GM18517 (cell line): ENCODE measurements around the gene HDAC4.
"Not testable (repeated sequence)": the region's sequence is repeated elsewhere in the genome, so short reads cannot be mapped to it uniquely, and the experiment has no call there.

Experiments used
- ATAC-seq: cut with Tn5 transposase; IDR thresholded peaks from one replicate; pipeline ENCODE4 v1.9.1; 2021; ENCODE audit warnings: mild to moderate bottlenecking, moderate library complexity; ENCODE audit not compliant: unreplicated experiment

The HDAC4 gene

GRCh38 chr2:239079671-239080294, 321.0 kb downstream of the HDAC4 start:
- no peak for ATAC-seq

GRCh38 chr2:239078128-239078924, 322.5 kb downstream of the HDAC4 start:
- ATAC-seq, result no peak

GRCh38 chr2:239077260-239077659, 323.6 kb downstream of the HDAC4 start:
- ATAC-seq, result no peak

- ATAC-seq, result no peak
Measured at GRCh38 chr2:239075918-239076758, 324.7 kb downstream of the HDAC4 start.

- ATAC-seq, result no peak
Measured at GRCh38 chr2:239073745-239074530, 326.9 kb downstream of the HDAC4 start.

- ATAC-seq, result no peak
Measured at GRCh38 chr2:239073270-239073669, 327.6 kb downstream of the HDAC4 start.

GRCh38 chr2:239072786-239073185, 328.0 kb downstream of the HDAC4 start:
- no peak for ATAC-seq

- ATAC-seq, result no peak
Measured at GRCh38 chr2:239070466-239070865, 330.4 kb downstream of the HDAC4 start.

GRCh38 chr2:239069362-239070333, 331.2 kb downstream of the HDAC4 start:
- not testable (repeated sequence) for ATAC-seq

- no peak for ATAC-seq
Measured at GRCh38 chr2:239068411-239068810, 332.4 kb downstream of the HDAC4 start.

- ATAC-seq, result no peak
Measured at GRCh38 chr2:239067196-239067865, 333.5 kb downstream of the HDAC4 start.

- ATAC-seq, result no peak
Measured at GRCh38 chr2:239066597-239066996, 334.2 kb downstream of the HDAC4 start.

GRCh38 chr2:239065962-239066361, 334.9 kb downstream of the HDAC4 start:
- no peak for ATAC-seq

- ATAC-seq, result no peak
Measured at GRCh38 chr2:239065537-239065936, 335.3 kb downstream of the HDAC4 start.

GRCh38 chr2:239064891-239065290, 335.9 kb downstream of the HDAC4 start:
- no peak for ATAC-seq

- ATAC-seq, result no peak
Measured at GRCh38 chr2:239064253-239064652, 336.6 kb downstream of the HDAC4 start.

GRCh38 chr2:239062743-239063142, 338.1 kb downstream of the HDAC4 start:
- no peak for ATAC-seq

GRCh38 chr2:239061824-239062570, 338.8 kb downstream of the HDAC4 start:
- ATAC-seq, result no peak
